KMS-11 (cell line): ENCODE results near the gene IRF6.

ENCODE experiments used
- H2AFZ ChIP-seq: fragments of 200-600 bp; sonication (generic); 2 replicates; pipeline ENCODE4 v1.6.1; 2016; ENCODE audit warnings: antibody characterized with exemption, mixed run types, low read depth
- H3K27ac ChIP-seq: fragments of 200-600 bp; sonication (generic); 2 replicates; pipeline ENCODE4 v1.6.1; 2016; ENCODE audit warnings: mild to moderate bottlenecking, mixed run types
- H3K27me3 ChIP-seq: fragments of 200-600 bp; sonication (generic); 2 replicates; pipeline ENCODE4 v1.6.1; 2017; ENCODE audit warnings: mild to moderate bottlenecking, low read depth, mixed run types, moderate library complexity; ENCODE audit not compliant: insufficient read depth
- H3K36me3 ChIP-seq: fragments of 200-600 bp; sonication (generic); 2 replicates; pipeline ENCODE4 v1.6.1; 2017; ENCODE audit warnings: mild to moderate bottlenecking, mixed run types; ENCODE audit not compliant: insufficient read depth
- H3K4me1 ChIP-seq: fragments of 200-600 bp; sonication (generic); 2 replicates; pipeline ENCODE4 v1.6.1; 2016; ENCODE audit warnings: mild to moderate bottlenecking, low read depth, mixed run types; ENCODE audit not compliant: poor library complexity, severe bottlenecking
- H3K4me2 ChIP-seq: fragments of 200-600 bp; sonication (generic); 2 replicates; pipeline ENCODE4 v1.7.0; 2016; ENCODE audit warnings: mild to moderate bottlenecking, mixed run types
- H3K4me3 ChIP-seq: fragments of 200-600 bp; sonication (generic); IDR thresholded peaks from 2 replicates; pipeline ENCODE4 v1.6.1; 2017; ENCODE audit warnings: low read depth, low read length, mixed read lengths; ENCODE audit not compliant: insufficient read depth
- H3K79me2 ChIP-seq: fragments of 200-600 bp; sonication (generic); 2 replicates; pipeline ENCODE4 v1.6.1; 2016; ENCODE audit warnings: low read depth, mixed run types; ENCODE audit not compliant: insufficient read depth
- H3K9ac ChIP-seq: fragments of 200-600 bp; sonication (generic); 2 replicates; pipeline ENCODE4 v1.6.1; 2016; ENCODE audit warnings: mild to moderate bottlenecking, mixed run types
- H4K20me1 ChIP-seq: fragments of 200-600 bp; sonication (generic); 2 replicates; pipeline ENCODE4 v1.6.1; 2016; ENCODE audit warnings: mild to moderate bottlenecking, mixed run types; ENCODE audit not compliant: insufficient read depth
- TF ChIP-seq, protein P1 (sequence below): fragments of 200-600 bp; sonication (generic); conservative IDR thresholded peaks from 2 replicates; pipeline ENCODE4 v1.6.1; 2017; ENCODE audit warnings: low read depth, mild to moderate bottlenecking, antibody characterized with exemption, low read length, moderate library complexity, mixed read lengths

The IRF6 gene

DNA sequence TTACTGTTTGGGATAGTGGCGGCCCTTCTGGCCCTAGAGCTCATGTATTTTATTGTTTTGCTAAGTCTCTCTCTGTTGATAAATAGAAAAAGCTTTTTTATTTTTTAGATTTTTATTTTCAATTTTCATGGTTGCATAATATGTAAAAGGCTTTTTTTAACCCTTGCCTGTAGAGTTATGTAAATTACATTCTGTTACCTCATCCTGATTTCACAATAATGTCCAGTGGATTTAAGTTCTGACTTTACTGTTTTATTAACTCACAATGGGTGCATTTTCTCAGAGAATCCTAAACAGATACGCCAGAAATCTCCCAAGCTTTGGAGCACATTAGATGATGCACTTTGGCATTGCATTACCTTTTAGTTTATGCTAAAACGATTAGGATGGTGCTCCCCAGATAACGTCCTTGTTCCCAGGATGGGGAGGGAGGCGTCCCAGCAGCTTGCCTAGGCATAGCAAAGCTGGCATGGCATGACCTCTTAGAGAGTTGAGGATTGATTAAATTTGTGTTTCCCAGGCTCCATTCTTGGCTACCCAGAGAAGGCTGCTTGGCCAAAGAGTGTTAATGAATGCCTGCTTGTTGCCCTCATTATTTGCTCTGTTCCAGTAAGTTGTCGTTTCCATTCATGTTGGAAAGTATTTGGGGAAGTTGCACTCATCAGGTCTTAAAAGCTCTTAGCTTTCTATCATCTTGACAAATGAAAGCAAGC, 38.9 kb upstream of the IRF6 start:
- H3K27ac ChIP-seq: no peak overlapping the region
- H3K36me3 ChIP-seq: peaks cover 13% of the 10 kb centered on the region; the same call in 1 of the 2 replicates
- no peaks in the 10 kb centered on the region for H4K20me1 ChIP-seq
- H3K27me3 ChIP-seq: no peaks in the 10 kb centered on the region
- TF ChIP-seq, protein P1, sequence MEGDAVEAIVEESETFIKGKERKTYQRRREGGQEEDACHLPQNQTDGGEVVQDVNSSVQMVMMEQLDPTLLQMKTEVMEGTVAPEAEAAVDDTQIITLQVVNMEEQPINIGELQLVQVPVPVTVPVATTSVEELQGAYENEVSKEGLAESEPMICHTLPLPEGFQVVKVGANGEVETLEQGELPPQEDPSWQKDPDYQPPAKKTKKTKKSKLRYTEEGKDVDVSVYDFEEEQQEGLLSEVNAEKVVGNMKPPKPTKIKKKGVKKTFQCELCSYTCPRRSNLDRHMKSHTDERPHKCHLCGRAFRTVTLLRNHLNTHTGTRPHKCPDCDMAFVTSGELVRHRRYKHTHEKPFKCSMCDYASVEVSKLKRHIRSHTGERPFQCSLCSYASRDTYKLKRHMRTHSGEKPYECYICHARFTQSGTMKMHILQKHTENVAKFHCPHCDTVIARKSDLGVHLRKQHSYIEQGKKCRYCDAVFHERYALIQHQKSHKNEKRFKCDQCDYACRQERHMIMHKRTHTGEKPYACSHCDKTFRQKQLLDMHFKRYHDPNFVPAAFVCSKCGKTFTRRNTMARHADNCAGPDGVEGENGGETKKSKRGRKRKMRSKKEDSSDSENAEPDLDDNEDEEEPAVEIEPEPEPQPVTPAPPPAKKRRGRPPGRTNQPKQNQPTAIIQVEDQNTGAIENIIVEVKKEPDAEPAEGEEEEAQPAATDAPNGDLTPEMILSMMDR: no peak
- no peak overlapping the region for H3K4me2 ChIP-seq
- H3K79me2 ChIP-seq: peaks cover 6% of the 10 kb centered on the region; the same call in 1 of the 2 replicates
- H3K9ac ChIP-seq: no peak overlapping the region
- no peak overlapping the region for H3K4me3 ChIP-seq
- H3K4me1 ChIP-seq: no peaks in the 10 kb centered on the region
- H2AFZ ChIP-seq: no peak overlapping the region

DNA sequence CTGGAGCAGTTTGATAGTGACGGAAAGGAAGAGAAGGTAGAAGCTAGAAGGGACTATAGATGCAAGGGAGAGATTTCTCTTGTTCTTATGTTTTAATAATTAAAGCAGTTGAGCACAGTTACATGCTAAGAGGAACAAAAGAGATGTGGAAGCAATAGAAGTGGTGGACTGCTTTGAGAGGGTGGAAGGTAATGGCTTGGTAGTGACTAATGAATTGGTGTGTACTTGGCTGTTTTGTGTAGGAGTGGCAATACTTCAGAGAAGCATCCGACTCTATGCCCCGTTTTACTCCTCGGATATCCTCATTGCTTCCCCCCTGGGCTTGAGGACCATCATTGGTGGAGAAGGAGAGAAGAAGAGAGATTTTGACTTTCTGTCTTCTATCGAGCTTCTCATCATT, 34.7 kb upstream of the IRF6 start:
- Histone ChIP-seq H3K79me2 (no peaks in the 10 kb centered on the region; the same call in 1 of the 2 replicates), H3K9ac (no peak overlapping the region), H3K4me2 (no peak overlapping the region), H2AFZ (no peak overlapping the region), H3K27ac (no peak overlapping the region), H3K4me3 (no peak overlapping the region), H3K36me3 (peaks cover 22% of the 10 kb centered on the region; the same call in 1 of the 2 replicates), H3K27me3 (no peaks in the 10 kb centered on the region), H4K20me1 (no peaks in the 10 kb centered on the region), H3K4me1 (no peaks in the 10 kb centered on the region)
- TF ChIP-seq, protein P1: no peak

DNA sequence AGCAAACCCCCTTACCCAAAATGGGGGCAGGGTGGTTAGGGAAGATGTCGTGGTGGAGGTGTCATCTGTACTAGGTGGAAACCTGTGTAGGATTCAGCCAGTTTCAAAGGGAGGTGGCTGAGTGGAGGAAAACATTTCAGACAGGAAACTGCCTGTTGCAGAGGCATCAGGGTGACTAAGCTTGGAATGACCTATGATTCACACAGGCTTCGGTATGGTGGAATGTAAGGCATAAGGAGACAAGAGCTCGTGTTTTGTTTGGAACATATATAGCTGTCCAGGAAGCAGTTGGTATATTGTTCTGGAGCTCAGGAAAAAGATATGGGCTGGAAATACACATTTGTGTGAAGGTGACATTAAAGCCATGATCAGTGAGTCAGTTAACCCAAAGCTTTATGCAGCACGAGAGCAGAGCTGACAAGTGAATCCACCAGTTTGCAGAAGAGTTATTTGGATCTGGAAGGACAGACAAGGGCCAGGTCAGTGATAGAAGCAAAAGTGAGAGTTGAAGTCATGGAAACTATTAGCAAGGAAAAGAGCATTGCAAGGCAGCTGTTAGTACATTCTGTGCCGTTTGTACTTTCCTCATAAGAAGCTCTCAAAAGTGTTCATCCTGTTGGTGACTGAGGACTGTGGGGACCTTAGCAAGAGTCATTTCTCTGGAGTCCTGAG, 34.1 kb upstream of the IRF6 start:
- H3K79me2 ChIP-seq: no peaks in the 10 kb centered on the region
- H3K4me1 ChIP-seq: no peaks in the 10 kb centered on the region
- no peak overlapping the region for H3K4me3 ChIP-seq
- no peaks in the 10 kb centered on the region for H3K27me3 ChIP-seq
- H3K36me3 ChIP-seq: peaks cover 27% of the 10 kb centered on the region; the same call in 1 of the 2 replicates
- no peak overlapping the region for H2AFZ ChIP-seq
- no peak overlapping the region for H3K9ac ChIP-seq
- H3K4me2 ChIP-seq: no peak overlapping the region
- H4K20me1 ChIP-seq: no peaks in the 10 kb centered on the region
- H3K27ac ChIP-seq: no peak overlapping the region
- TF ChIP-seq, protein P1: no peak

DNA sequence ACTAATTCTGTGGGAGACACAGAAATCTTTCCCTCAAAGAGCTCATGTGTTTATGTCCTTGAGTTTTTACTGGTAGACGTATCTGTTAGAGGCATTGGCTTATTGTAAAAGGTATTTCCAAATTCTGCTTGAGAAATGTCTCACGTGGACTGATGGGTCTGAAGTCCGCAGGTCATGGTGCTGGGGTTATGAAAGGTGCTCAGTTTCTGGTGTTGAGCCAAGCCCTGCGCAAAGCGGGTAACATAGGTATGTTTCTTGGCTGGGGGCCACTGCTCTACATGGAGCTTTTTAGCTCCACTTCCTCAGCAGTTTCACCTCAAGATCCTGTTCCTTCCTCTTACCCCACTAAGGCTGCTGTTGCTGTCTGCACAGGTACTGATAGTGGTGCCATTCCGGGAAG, 32.6 kb upstream of the IRF6 start:
- Histone ChIP-seq H3K36me3 (peaks cover 39% of the 10 kb centered on the region; the same call in 1 of the 2 replicates), H3K4me1 (no peaks in the 10 kb centered on the region), H3K79me2 (no peaks in the 10 kb centered on the region), H3K4me3 (no peak overlapping the region), H3K4me2 (no peak overlapping the region), H2AFZ (no peak overlapping the region), H3K9ac (no peak overlapping the region), H3K27ac (no peak overlapping the region), H4K20me1 (no peaks in the 10 kb centered on the region), H3K27me3 (no peaks in the 10 kb centered on the region)
- TF ChIP-seq, protein P1: no peak
